LHCN-M2 (cell line): ENCODE results near the gene STX11. TPM values are rescaled to one million over a fixed set of nuclear protein-coding genes. Genes with fewer than 3 reads are reported as not detected.
"Not testable (repeated sequence)": the region's sequence is repeated elsewhere in the genome, so short reads cannot be mapped to it uniquely, and the experiment has no call there.

Experiments
- DNase-seq: peaks from one replicate; pipeline ENCODE4 v3.0.0-alpha.2; 2012; ENCODE audit warnings: low read depth
- total RNA-seq: library from RNA; depleted of rRNA; stranded (reverse); fragments of >200 nt; gene quantifications from 2 replicates; pipeline ENCODE4 v1.2.3, GENCODE V29; 2014

STX11 gene
- total RNA-seq, 1 experiment from 2014 or later = 7.4 TPM

DNA sequence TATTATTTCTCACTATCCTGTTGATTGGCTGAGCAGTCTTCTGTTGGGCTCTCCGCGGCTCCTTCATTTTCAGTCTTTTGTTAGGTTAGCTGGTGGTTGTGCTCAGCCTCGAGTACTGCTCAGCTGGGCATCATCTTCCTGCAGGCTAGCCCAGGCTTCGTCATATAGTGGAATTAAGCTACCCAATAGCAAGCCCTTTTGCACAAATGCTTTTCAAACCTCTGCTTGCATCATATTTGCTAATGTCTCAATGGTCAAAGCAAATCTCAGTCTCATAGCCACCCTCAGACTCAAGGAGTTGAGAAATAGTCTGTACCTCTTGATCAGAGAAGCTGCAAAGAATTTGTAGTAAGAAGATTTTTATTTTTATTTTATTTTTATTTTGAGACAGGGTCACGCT, 23.7 kb downstream of the STX11 start:
- no peak for DNase-seq

DNA sequence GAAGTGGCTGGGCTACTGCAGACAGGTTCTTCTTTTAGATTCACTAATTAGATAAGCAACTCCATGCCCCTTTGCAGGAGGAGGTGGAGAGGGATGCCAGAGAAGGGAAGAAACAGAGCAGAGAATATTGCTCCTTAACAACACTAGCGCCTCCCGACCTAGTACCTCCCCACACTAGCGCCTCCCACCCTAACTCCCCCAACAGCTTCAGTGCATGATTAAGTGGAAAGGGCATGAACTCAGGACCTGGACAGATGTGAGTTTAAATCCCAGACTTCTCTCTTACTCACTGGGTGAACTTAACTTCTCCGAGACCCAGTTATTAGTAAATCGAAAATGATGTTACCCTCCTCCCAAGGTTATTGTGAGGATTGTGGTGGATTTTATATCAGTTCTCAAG, 25.7 kb downstream of the STX11 start:
- DNase-seq = no peak

DNA sequence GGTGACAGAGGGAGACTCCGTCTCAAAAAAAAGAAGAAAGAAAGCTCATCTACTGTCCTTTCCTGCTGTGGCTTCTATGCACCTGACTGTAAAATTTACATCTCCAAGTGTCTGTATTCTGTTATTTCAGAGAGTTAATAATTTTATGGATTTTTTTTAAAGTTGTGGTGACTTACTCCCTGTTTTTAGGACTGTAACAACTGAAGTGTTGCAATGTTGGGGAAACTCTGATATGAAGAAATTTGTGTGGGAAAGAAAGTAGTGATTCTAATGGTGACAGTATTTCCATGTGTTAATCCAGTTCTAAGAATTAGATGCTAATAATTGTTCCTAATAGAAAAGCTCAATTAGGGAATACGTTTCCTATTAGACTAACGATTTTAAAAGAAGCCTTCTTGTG, 27.4 kb downstream of the STX11 start:
- DNase-seq = no peak

DNA sequence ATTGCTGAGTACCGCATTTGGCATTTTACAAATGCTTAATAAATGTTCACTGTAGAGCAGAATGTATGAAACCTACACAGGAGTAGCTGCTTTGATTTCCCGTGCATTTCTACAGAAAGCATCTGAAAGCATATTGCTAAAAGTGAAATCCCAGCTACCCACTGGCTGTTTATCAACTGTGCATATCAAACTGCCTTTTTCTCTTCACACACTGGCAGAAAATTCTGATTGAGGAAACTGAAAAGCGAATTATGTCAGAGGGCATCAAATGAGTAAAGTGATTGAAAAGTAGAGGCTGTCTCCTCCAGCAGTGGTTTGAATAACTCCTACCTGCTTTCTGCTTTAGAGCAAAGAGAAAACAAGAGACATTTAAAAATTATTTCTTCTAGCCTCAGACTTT, 28.0 kb downstream of the STX11 start:
- no peak for DNase-seq

DNA sequence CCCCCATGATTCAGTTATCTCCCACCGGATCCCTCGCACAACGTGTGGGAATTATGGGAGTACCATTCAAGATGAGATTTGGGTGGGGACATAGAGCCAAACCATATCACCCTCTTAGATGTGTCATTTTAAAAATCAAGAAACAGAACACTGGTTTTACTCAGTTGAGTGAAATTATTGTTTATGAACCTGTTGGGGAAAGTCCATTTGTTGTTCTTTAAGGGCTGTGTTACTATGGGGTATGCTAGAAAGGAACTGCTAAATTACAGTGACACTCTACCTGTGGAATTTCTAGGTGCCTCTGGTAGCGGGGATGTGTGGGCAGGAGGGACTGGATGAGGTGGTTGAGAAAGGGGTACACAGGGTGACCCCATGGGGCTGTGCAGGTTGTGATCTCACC, 28.9 kb downstream of the STX11 start:
- no peak for DNase-seq

DNA sequence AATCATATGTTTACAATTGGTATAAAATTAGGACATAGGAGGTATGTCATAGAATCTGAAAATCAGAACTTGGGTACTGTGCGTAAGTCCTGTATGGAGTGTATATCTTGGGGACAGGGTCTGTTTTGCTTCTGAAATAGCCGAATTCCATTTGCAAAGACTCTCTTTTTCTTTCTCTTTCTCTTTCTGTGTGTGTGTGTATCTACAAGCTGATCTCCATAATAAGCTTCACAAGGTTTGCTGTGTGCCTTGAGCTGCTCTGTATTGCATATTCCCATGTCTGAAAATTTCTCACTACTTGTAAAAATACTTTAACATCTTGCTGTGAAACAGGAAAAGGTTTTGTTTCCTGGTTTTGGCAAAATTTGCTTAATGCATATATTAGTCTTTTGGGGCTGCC, 29.5 kb downstream of the STX11 start:
- DNase-seq = no peak

DNA sequence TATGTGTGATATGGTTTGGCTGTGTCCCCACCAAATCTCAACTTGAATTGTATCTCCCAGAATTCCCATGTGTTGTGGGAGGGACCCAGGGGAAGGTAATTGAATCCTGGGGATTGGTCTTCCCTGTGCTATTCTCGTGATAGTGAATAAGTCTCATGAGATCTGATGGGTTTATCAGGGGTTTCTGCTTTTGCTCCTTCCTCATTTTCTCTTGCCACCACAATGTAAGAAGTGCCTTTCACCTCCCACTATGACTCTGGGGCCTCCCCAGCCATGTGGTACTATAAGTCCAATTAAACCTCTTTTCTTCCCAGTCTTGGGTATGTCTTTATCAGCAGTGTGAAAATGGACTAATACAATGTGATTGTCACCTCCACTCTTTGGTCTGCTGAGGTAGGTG, 30.0 kb downstream of the STX11 start:
- not testable (repeated sequence) for DNase-seq

DNA sequence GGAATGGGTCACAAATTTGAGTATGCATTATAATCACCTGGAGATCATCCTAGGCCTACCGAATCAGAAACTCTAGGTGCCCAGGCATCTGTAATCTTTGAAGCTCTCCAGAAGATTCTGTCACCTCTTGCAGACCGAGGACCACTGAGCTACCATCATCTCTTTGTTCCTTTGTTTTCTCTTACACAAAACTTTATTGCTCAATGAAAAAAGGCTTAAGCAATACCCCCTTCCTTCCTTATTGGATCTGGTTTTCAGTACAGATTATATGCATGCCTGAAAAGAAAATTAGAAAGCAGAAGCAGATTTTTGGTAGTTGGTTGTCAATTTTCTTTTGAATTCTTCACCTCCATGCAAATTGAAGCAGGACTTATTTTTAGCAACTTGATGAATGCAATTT, 31.3 kb downstream of the STX11 start:
- no peak for DNase-seq

DNA sequence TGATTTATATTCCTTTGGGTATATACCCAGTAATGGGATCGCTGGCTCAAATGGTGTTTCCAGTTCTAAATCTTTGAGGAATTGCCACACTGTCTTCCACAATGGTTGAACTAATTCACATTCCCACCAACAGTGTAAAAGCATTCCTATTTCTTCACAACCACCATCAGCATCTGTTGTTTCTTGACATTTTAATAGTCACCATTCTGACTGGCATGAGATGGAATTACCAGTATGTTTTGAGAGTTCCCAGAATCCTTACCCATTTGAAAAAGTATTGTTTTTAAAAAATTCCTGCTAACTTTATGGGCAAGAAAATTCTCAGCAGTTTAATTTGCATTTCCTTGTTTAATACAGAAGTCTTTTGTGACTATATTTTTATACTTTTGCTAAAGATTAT, 33.9 kb downstream of the STX11 start:
- DNase-seq = peak; percentile 19

DNA sequence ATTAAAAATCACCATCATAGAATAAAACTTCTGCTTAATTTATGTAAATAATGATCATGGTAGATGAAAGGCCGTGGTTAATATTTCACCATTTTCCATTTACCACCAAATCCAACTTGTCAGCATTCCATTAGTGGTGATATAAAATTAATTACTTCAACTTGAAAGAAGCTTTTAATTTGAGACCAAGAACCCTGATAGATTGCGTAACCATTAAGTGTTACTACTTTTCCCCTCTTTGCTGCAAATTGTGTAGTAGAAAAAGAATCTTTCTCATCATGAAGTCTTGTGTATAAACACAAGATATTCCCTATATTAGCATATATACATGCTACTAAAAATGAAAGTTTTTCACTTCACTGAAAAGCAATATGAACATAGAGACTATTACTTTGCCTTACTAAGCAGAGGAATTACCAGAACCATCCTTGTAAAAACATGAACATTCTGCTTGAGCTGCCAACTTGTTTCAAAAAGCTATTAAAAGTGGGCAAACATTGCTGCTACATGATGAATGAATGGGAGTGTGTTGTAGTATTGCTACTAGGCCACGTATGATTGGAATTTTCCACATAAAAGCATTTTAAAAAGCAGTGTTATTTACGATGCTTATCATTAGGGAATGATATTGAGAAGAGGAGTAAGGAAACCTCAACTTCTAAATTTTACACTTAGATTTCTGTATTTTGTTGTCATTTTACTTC, 35.0 kb downstream of the STX11 start:
- DNase-seq = no peak

DNA sequence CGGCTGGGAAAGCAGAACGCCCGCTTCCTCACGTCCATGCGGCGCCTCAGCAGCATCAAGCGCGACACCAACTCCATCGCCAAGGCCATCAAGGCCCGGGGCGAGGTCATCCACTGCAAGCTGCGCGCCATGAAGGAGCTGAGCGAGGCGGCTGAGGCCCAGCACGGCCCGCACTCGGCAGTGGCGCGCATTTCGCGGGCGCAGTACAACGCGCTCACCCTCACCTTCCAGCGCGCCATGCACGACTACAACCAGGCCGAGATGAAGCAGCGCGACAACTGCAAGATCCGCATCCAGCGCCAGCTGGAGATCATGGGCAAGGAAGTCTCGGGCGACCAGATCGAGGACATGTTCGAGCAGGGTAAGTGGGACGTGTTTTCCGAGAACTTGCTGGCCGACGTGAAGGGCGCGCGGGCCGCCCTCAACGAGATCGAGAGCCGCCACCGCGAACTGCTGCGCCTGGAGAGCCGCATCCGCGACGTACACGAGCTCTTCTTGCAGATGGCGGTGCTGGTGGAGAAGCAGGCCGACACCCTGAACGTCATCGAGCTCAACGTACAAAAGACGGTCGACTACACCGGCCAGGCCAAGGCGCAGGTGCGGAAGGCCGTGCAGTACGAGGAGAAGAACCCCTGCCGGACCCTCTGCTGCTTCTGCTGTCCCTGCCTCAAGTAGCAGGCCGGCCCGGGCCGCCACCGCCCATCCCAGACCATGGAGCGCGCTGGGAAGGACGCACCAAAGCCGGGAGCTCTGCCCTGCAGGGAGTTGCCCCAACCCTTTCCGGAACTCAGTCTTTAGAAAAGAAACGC, 36.7 kb downstream of the STX11 start:
- no peak for DNase-seq

DNA sequence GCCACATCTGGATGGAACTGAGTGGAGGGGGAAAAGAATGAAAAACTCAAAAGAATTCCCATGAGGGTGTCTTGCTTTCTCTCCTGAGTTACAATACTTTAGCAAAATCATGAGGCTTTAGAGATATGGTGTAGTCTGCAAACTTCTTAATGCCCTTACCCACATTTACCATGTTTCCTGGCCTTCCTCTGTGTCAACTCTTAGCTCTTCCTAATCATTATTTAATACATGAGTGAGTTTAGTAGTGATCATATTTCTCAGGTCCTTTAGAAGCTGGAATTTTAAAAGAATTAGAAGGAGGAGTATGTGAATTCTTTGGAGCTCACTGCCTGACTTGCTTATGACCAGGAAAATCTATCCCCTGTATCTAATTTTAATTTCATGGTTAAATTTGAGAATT, 39.0 kb downstream of the STX11 start:
- DNase-seq = no peak

DNA sequence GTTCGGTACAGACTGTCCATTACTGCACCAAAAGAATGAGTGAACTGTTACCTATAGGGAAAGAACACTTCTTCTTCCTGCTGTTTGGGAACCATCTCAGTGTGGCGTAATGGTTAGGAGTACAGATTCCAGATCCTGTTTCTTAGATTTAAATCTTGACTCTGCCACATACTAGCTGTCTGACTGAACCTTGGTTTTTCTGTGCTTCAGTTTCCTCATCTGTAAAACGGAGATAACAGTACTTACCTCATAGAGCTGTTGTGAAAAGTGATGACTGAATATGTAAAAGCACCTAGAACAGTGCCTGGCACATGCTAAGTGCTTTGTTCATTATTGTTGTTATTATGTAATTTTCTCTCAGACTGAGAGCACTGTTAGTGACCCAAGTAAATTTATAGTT, 39.8 kb downstream of the STX11 start:
- DNase-seq = peak; percentile 14

DNA sequence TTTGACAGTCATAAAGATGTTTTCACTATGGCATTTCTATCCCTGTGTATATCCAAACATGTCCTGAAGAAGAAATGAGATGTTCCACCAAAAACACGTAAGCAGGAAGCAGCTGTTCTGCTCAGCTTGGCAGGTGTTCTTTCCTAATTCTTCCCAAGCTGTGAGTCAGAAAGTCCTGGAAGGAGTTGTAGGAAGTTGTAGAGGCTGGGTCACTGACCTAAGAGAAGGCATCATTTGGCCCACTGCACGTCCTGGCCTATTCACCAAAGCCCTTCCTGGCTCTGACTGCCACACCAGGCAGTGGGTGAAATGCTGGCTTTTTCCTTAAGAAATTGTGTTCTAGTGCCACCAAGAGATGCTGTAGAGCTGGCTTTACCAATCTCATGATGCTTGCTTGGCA, 40.3 kb downstream of the STX11 start:
- peak; percentile 99 for DNase-seq

DNA sequence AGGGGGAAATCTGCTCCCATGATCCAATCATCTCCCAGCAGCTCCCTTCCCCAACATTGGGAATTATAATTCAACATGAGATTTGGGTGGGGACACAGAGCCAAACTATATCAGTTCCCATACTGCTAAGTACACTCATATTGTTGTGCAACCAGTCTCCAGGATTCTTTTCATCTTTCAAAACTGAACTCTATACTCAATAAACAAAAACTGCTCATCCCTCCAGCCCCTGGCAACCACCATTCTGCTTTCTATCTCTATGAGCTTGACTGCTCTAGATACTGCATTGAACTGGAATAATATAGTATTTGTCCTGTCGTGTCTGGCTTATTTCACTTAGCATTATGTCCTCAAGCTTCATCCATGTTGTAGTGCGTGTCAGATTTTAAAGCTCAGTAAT, 42.9 kb downstream of the STX11 start:
- peak; percentile 21 for DNase-seq

DNA sequence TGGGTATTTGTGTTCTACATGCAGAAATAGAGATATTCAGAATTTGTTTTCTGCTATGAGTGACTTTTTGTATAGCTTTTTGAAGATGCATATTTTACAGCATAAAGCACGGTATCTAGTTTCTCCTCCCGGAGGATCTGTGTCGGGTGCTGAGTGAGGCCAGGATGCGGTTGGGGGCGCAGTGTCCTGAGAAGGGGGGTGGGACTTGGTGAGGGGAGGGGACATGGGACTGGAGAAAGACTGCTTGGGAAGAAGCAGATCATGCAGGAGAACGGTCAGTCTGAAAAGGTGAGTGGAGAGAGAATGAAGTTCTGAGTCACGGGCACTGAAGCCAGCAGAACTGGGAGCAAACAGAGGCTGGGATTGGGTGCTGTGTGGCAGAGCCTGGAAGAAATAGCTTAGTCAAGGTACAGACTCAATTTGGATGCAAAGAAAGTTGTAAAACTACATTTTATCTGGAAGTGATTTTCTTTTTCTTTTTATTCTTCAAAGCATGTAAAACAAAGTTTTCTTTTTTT, 44.0 kb downstream of the STX11 start:
- DNase-seq = no peak

DNA sequence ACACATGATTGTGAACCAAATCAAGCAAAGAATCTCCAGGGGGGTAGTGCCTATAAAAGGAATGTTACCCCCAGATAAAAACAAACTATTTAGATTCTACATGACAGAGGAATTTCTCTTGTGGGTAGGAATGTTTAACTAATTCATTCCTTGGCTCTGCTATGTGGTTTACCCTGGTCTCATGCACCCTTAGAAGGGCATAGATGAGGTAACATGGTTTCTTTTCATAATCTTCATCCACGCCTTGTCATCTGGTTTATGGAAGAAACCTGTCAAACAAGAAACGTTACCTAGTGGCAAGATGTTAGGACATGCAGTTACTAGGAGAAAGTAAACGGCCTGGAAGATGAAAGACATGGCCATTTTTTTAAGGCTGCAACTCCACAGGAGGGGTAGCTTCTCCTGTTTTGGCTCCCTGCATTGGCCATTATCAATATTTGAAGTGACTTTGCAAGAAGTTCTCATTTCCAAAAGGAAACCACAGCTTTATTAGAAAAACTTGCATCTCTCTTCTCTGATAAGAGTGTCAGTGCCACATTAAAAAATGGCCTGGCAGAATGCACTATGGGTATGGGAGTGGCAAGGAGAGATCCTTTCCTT, 45.5 kb downstream of the STX11 start:
- DNase-seq = peak; percentile 44

DNA sequence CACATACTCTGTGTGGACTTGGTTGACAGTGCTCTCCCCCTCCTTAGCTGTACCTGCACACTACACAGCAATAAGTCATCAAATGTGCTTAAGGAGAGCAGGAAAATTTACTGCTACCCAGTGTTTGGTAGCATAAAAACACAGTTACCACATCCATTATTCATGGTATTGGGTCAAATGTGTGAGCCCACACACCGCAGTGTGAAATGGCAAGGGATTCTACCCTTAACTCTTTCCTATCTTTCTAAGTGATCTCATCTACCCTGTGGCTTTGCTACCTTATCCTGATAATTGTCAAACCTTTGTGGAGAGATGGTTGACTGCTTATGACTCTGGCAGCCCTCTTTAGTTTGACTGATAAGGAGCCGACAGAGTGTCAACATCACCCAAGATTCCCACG, 47.6 kb downstream of the STX11 start:
- DNase-seq = no peak

DNA sequence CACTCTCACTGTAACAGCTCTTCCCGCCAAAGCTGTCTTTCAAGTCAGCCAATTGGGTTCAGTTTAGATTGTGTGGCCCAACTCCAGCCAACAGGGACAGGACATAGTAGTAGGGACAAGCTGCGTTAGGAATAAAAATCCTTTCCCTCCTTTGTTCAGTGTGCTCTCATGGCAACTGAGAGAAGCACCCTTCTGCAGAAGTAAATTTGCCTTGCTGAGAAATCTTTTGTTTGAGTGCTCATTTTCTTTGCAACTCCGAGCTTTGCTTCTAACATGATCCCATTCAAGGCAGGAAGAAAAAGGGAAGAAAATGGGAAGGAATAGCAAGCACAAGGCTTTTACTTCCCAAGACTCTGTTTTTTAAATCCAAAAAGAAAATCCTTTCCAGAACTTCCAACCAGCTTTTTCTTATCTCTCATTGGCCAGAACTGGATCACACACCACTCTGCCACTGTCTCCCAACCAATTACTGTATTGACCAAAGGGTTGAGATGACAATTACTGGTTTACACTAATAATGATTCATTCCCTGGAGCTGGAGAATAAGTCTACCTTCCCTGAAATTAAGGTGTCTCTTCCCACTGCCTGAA, 52.7 kb downstream of the STX11 start:
- DNase-seq = no peak

DNA sequence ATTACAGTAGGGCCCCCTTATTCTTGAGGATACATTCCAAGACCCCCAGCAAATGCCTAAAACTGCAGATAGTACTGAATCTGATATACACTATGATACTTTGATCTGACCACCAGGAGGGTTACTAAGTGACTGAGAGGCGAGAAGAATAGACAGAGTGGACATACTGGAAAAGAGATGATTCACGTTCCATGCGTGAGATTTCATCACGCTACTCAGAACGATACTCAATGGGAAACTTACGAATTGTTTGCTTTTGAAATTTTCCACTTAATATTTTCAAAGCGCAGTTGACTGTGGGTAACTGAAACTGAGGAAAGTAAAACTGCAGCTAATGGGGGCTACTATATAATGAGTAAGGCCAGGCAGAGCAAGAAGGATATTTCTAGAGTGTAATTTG, 60.8 kb downstream of the STX11 start:
- peak; percentile 69 for DNase-seq

DNA sequence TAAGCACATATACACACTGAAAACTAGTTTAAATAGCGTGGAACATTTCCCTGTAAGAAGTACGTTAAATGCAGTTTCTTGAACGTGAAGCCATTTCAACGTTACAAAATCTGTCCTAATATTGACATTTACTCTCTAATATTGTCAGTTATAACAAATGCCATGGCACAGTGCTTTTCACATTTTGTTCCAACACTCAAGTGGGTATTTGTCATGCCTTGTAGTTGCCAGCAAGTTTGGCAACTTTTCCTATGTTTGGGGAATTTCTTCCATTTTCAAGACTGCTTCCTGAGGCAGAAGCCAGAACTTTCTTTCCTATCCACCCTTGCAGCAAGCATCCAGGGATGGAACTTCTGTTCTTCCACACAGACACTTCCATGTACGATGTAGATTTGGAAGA, 63.0 kb downstream of the STX11 start:
- no peak for DNase-seq

DNA sequence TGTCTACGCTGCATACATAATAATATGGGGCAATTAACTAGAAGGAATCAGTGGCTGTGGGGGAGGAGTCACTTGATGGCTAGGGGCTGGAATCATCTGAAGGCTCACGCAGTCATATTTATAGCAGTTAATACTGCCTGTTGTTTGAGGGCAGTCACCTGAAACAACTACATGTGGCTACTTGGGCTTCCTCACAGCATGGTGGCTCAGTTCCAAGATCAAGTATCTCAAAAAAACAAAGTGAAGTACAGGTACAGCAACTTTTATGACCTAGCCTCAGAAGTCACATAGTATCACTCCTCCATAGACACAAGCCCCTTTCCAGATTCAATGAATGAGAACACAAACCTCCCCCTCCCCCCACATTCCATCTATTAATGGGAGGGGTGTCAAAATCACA, 63.7 kb downstream of the STX11 start:
- no peak for DNase-seq
